HEK293T (cell line): ENCODE results near the gene FRMD5.
A peak's percentile ranks its signal among the peaks of the same experiment; 100 is the strongest.

Experiments used
- CTCF ChIA-PET: fragments of 350-600 bp; formaldehyde crosslinking; extraction: SDS; loops from one replicate; lab custom pipeline; 2021; ENCODE audit warnings: antibody characterized with exemption, inconsistent platforms; lab: Yijun Ruan, JAX
- POLR2A ChIA-PET: fragments of 350-600 bp; formaldehyde crosslinking; extraction: SDS; loops from one replicate; lab custom pipeline; 2020; ENCODE audit warnings: antibody characterized with exemption, inconsistent platforms; lab: Yijun Ruan, JAX
- DNase-seq: peaks from one replicate; pipeline ENCODE4 v3.0.0; 2012; ENCODE audit warnings: mixed read lengths; ENCODE audit errors: extremely low spot score
- ARNT ChIP-seq: fragments of 450-650 bp; IDR thresholded peaks from 2 replicates; pipeline ENCODE4 v1.6.1; 2017; ENCODE audit warnings: mild to moderate bottlenecking
- BHLHE40 ChIP-seq: fragments of 450-650 bp; IDR thresholded peaks from 2 replicates; pipeline ENCODE4 v1.6.1; 2016; ENCODE audit warnings: mild to moderate bottlenecking, moderate library complexity, borderline replicate concordance
- CTBP1 ChIP-seq: fragments of 450-650 bp; IDR thresholded peaks from 2 replicates; pipeline ENCODE4 v1.6.1; 2016; ENCODE audit warnings: borderline replicate concordance
- ELF4 ChIP-seq: fragments of 450-650 bp; IDR thresholded peaks from 2 replicates; pipeline ENCODE4 v1.6.1; 2017; ENCODE audit warnings: antibody characterized with exemption
- FOXA1 ChIP-seq: fragments of 450-650 bp; IDR thresholded peaks from 2 replicates; pipeline ENCODE4 v1.6.1; 2016; ENCODE audit warnings: mild to moderate bottlenecking
- FOXK2 ChIP-seq: fragments of 450-650 bp; IDR thresholded peaks from 2 replicates; pipeline ENCODE4 v1.6.1; 2016; ENCODE audit warnings: mild to moderate bottlenecking
- FOXM1 ChIP-seq: fragments of 450-650 bp; IDR thresholded peaks from 2 replicates; pipeline ENCODE4 v1.6.1; 2017; ENCODE audit warnings: mild to moderate bottlenecking, borderline replicate concordance
- HDGF ChIP-seq: fragments of 450-650 bp; IDR thresholded peaks from 2 replicates; pipeline ENCODE4 v1.6.1; 2017; ENCODE audit warnings: antibody characterized with exemption, borderline replicate concordance
- L3MBTL2 ChIP-seq: fragments of 450-650 bp; conservative IDR thresholded peaks from 2 replicates; pipeline ENCODE4 v1.6.1; 2016; ENCODE audit warnings: mild to moderate bottlenecking
- LEF1 ChIP-seq: fragments of 450-650 bp; IDR thresholded peaks from 2 replicates; pipeline ENCODE4 v1.6.1; 2017; ENCODE audit warnings: mild to moderate bottlenecking, borderline replicate concordance
- NFRKB ChIP-seq: fragments of 450-650 bp; IDR thresholded peaks from 2 replicates; pipeline ENCODE4 v1.6.1; 2016; ENCODE audit warnings: mild to moderate bottlenecking, moderate library complexity
- SP1 ChIP-seq: fragments of 450-650 bp; IDR thresholded peaks from 2 replicates; pipeline ENCODE4 v1.6.1; 2017
- SUZ12 ChIP-seq: fragments of 450-650 bp; IDR thresholded peaks from 2 replicates; pipeline ENCODE4 v1.6.1; 2016; ENCODE audit warnings: mild to moderate bottlenecking
- TARDBP ChIP-seq: fragments of 450-650 bp; IDR thresholded peaks from 2 replicates; pipeline ENCODE4 v1.6.1; 2016
- ZNF384 ChIP-seq: fragments of 450-650 bp; IDR thresholded peaks from 2 replicates; pipeline ENCODE4 v1.6.1; 2016
- TF ChIP-seq, protein P1 (sequence below): fragments of 450-650 bp; IDR thresholded peaks from 2 replicates; pipeline ENCODE4 v1.6.1; 2016

FRMD5 gene

DNA sequence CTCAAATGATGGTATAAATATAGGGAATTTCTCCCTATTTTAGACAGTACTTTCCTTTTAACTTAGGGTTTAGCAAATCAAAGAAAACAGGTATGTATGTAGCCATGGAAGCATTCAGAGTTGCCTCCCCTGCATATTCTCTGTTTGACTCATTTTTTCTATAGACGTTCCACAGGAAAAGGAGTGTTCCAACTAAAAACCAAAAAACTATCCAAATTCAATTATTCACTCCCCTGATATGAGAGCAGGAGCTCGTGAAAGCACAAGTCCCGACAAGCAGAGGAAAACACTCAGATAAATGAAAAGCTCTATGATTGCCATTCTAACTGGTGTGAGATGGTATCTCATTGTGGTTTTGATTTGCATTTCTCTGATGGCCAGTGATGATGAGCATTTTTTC lies 119.5 kb downstream of the FRMD5 start:
- DNase-seq, result no peak
- POLR2A ChIA-PET, result no interaction called here
- TF ChIP-seq BHLHE40 (no peak), TARDBP (no peak), L3MBTL2 (no peak), FOXK2 (no peak), ELF4 (no peak), FOXA1 (no peak), CTBP1 (no peak)
- CTCF ChIA-PET, result no interaction called here

- POLR2A ChIA-PET, result no interaction called here
- no peak for DNase-seq
- TF ChIP-seq NFRKB, result no peak
- no peak for TF ChIP-seq ARNT
- TF ChIP-seq FOXM1, result no peak
- TF ChIP-seq ELF4, result no peak
- no peak for TF ChIP-seq HDGF
- TF ChIP-seq SUZ12, result no peak
- CTCF ChIA-PET, result no interaction called here
These were observed 125.6 kb downstream of the FRMD5 start for GRCh38 chr15:44069489-44069888.

GRCh38 chr15:44068347-44068746 lies 126.7 kb downstream of the FRMD5 start:
- POLR2A ChIA-PET, result no interaction called here
- DNase-seq, result no peak
- CTCF ChIA-PET, result no interaction called here
- TF ChIP-seq LEF1 (no peak), CTBP1 (no peak), HDGF (no peak), NFRKB (no peak), TARDBP (no peak), FOXK2 (no peak), BHLHE40 (no peak), FOXM1 (no peak), FOXA1 (no peak), SUZ12 (no peak), ELF4 (no peak), L3MBTL2 (no peak)

DNA sequence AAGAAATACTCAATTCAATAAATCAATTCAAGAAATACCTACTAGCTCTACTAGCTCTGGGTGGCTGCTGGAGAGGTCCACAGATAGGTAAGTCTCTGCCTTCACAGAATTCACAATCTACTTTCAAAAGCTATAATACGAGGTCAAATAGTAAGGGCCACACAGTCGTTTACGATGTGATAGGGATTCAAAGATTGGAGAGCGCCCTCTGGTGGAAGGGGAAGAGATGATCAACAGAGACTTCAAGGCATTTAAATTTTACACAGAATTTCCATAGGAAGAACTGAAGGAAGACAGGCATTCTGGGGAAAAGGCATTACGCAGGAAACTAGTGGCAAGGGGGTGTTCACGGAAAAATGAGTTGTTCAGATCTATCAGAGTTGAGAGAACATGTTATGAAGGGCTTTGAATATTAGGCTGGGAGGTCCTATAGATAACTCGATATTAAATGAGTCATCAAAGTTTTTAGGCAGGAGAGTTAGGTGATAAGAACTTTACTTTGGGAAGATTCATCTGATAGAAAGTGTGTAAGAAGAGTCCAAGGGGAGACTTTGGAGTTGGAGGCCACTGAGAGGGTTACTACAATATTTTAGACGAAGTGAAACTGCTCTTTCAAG lies 128.8 kb downstream of the FRMD5 start:
- peak; percentile 43 for DNase-seq
- ChIA-PET CTCF (interaction anchor here (0.7 to 1.7 kb wide), 7 partner anchors 37 to 162 kb away, joined by 3 to 11 read pairs (median 3); no protein-coding TSS in a partner anchor), POLR2A (interaction anchor here (0.6 kb wide), 1 partner anchor 127 kb away, joined by 3 read pairs; no protein-coding TSS in a partner anchor)
- TF ChIP-seq HDGF (no peak), TARDBP (no peak), CTBP1 (no peak), SUZ12 (no peak), ZNF384 (no peak), SP1 (no peak), ARNT (no peak), FOXA1 (no peak), L3MBTL2 (no peak), ELF4 (no peak), BHLHE40 (no peak), FOXM1 (no peak)
- TF ChIP-seq, protein P1, sequence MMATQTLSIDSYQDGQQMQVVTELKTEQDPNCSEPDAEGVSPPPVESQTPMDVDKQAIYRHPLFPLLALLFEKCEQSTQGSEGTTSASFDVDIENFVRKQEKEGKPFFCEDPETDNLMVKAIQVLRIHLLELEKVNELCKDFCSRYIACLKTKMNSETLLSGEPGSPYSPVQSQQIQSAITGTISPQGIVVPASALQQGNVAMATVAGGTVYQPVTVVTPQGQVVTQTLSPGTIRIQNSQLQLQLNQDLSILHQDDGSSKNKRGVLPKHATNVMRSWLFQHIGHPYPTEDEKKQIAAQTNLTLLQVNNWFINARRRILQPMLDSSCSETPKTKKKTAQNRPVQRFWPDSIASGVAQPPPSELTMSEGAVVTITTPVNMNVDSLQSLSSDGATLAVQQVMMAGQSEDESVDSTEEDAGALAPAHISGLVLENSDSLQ, result no peak

GRCh38 chr15:44064706-44065105 lies 130.4 kb downstream of the FRMD5 start:
- no peak for DNase-seq
- TF ChIP-seq L3MBTL2 (no peak), BHLHE40 (no peak), ARNT (no peak), SP1 (no peak), FOXA1 (no peak), HDGF (no peak), FOXM1 (no peak), NFRKB (no peak), LEF1 (no peak), ZNF384 (no peak), FOXK2 (no peak), CTBP1 (no peak), SUZ12 (no peak), TARDBP (no peak), ELF4 (no peak)
- TF ChIP-seq, protein P1, result no peak
- POLR2A ChIA-PET, result no interaction called here

GRCh38 chr15:44058126-44058525 lies 136.9 kb downstream of the FRMD5 start:
- no peak for TF ChIP-seq FOXM1
- TF ChIP-seq, protein P1, result no peak
- TF ChIP-seq ARNT, result no peak
- TF ChIP-seq L3MBTL2, result no peak
- no peak for DNase-seq
- ChIA-PET CTCF (no interaction called here), POLR2A (no interaction called here)

More at GRCh38 chr15:44064706-44065105, 130.4 kb downstream of the FRMD5 start:
- CTCF ChIA-PET, result no interaction called here

DNA sequence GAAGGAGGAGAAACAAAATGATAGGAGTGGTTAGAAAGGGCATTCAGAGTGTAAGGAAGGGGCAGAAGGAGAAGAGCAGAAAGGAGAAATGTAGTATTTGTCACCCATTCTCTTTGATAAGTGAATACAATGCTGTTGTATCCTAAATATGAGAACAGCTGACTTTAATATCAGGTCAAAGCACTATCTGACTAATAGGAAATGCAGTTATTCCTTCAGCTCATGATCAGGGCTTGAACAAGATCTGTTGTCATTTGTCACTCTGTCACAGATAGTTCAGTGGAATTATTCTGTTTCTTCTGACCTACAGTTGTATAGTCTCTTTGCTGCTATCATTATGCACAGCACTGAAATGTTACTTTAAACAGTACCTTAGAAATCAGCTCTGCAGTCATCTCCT lies 149.4 kb downstream of the FRMD5 start:
- no peak for TF ChIP-seq L3MBTL2
- no peak for TF ChIP-seq ARNT
- no peak for TF ChIP-seq SUZ12
- TF ChIP-seq FOXA1, result no peak
- TF ChIP-seq ZNF384, result no peak
- no peak for TF ChIP-seq SP1
- no peak for TF ChIP-seq FOXK2
- TF ChIP-seq CTBP1, result no peak
- no peak for TF ChIP-seq NFRKB
- TF ChIP-seq, protein P1, result no peak
- no peak for TF ChIP-seq FOXM1
- no peak for TF ChIP-seq ELF4
- ChIA-PET CTCF (no interaction called here), POLR2A (no interaction called here)
- DNase-seq, result no peak
